ENCODE measurements around the gene TRIM69. TPM values are rescaled to one million over a fixed set of nuclear protein-coding genes. Genes with fewer than 3 reads are reported as not detected.

TRIM69 gene
- total and polyA plus RNA-seq, 2 donors (not counting 1 experiment from before 2014, with no cell fraction given) = 12.9 to 30.8 TPM

DNA sequence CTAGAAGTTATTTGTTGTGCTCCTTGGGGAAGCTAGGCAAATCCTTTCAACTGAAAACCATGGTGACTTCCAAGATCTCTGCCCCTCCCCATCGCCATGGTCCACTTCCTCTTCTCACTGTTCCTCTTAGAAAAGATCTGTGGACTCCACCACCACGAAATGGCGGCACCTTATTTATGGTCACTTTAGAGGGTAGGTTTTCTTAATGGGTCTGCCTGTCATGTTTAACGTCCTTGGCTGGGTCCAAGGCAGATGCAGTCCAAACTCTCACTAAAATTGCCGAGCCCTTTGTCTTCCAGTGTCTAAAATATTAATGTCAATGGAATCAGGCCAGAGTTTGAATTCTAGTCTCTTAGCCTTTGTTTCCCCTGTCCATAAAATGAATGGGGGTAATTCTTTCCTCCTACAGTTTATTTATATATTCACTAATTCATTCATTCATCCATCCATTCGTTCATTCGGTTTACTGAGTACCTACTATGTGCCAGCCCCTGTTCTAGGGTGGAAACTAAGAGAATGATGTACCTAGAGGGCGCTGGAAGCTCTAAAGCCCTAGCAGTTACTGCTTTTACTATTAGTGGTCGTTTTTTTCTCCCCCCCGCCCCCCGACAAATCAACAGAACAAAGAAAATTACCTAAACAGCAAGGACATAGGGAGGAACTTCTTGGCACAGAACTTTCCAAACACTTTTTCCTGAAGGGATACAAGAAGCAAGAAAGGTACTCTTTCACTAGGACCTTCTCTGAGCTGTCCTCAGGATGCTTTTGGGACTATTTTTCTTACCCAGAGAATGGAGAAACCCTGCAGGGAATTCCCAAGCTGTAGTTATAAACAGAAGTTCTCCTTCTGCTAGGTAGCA is 25.9 kb upstream of the TRIM69 start:
- Histone ChIP-seq H3K9ac (ENCODE audit: low read length) (peak overlapping the region; percentile 99), H3K36me3 (replicated peaks in 1 of 2; ENCODE audit: control extremely low read depth in 1 of 2, control insufficient read depth in 1 of 2, extremely low read depth in 1 of 2, insufficient read depth in 2 of 2, low read length in 1 of 2) (peaks cover 2 to 46% of the 10 kb centered on the region in 2 experiments), H2AFZ (ENCODE audit: insufficient read depth, low read depth, low read length, poor library complexity, severe bottlenecking) (peak overlapping the region; percentile 4), H3K27ac (ENCODE audit: low read length in 2 of 2) (peak overlapping the region; percentile 99 to 100), H3K4me1 (ENCODE audit: control insufficient read depth in 2 of 2, insufficient read depth in 2 of 2, low read length in 2 of 2) (peaks cover 28 to 35% of the 10 kb centered on the region in 2 donors), H3K4me2 (replicated peaks; ENCODE audit: low read depth, low read length, poor library complexity, severe bottlenecking) (peak overlapping the region; percentile 76), H3K79me2 (ENCODE audit: control insufficient read depth, insufficient read depth, low read length) (peaks cover 86% of the 10 kb centered on the region), H3K27me3 (replicated peaks in 1 of 4; ENCODE audit: control extremely low read depth in 1 of 4, control insufficient read depth in 3 of 4, insufficient read depth in 4 of 4, low read length in 3 of 4) (no peaks in the 10 kb centered on the region), H4K20me1 (ENCODE audit: control insufficient read depth, insufficient read depth, low read length, poor library complexity, severe bottlenecking) (peaks cover 41% of the 10 kb centered on the region), H3K9me3 (ENCODE audit: control extremely low read depth in 1 of 3, control insufficient read depth in 2 of 3, insufficient read depth in 1 of 3, low read length in 2 of 3) (no peaks in the 10 kb centered on the region), H3K4me3 (ENCODE audit: control extremely low read depth in 1 of 5, extremely low read depth in 1 of 5, insufficient read depth in 1 of 5, low read depth in 2 of 5, low read length in 4 of 5) (peak overlapping the region; percentile 90 to 100 (median 100))
- peaks cover 33% of the 10 kb centered on the region for H3K4me1 Mint-ChIP-seq
- POLR2A ChIA-PET = interaction anchor here (0.6 to 34.6 kb wide), 12 partner anchors 9 to 491 kb away, joined by 3 to 819 read pairs (median 4); partner anchors contain the start of genes GOLM2, SPG11 and TRIM69
- ATAC-seq (ENCODE audit: low read depth) = peak; percentile 22
- intact Hi-C loops (cut with micrococcal nuclease) = loop anchor here (1.0 to 5.0 kb wide), 5 partner anchors 20 to 283 kb away; partner anchors contain the start of genes CTDSPL2, EIF3J and SPG11
- H3K27ac Mint-ChIP-seq = peak overlapping the region; percentile 100
- DNase-seq = peak; percentile 89
- H3K9me3 Mint-ChIP-seq (ENCODE audit: insufficient read depth) = no peaks in the 10 kb centered on the region
- WGBS (ENCODE audit: insufficient coverage) = no CpG with 5 or more reads among the region's 11 CpGs
- H3K27me3 Mint-ChIP-seq = no peaks in the 10 kb centered on the region
- CTCF ChIA-PET = interaction anchor here (0.6 to 15.6 kb wide), 17 partner anchors 8 to 281 kb away, joined by 3 to 529 read pairs (median 5); partner anchors contain the start of genes SPG11 and TRIM69
- TF ChIP-seq, protein P1, sequence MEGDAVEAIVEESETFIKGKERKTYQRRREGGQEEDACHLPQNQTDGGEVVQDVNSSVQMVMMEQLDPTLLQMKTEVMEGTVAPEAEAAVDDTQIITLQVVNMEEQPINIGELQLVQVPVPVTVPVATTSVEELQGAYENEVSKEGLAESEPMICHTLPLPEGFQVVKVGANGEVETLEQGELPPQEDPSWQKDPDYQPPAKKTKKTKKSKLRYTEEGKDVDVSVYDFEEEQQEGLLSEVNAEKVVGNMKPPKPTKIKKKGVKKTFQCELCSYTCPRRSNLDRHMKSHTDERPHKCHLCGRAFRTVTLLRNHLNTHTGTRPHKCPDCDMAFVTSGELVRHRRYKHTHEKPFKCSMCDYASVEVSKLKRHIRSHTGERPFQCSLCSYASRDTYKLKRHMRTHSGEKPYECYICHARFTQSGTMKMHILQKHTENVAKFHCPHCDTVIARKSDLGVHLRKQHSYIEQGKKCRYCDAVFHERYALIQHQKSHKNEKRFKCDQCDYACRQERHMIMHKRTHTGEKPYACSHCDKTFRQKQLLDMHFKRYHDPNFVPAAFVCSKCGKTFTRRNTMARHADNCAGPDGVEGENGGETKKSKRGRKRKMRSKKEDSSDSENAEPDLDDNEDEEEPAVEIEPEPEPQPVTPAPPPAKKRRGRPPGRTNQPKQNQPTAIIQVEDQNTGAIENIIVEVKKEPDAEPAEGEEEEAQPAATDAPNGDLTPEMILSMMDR (IDR thresholded peaks at IDR 0.05) = peak; percentile 68
- no peak for TF ChIP-seq EZH2 (IDR thresholded peaks at IDR 0.05; ENCODE audit: borderline replicate concordance, insufficient read depth, low read depth, low read length, poor library complexity, severe bottlenecking)
- H3K4me3 Mint-ChIP-seq = peak overlapping the region; percentile 99
